ENCODE data around the gene PSMB2. TPM values are rescaled to one million over a fixed set of nuclear protein-coding genes. Genes with fewer than 3 reads are reported as not detected.
A peak's percentile ranks its signal among the peaks of the same experiment; 100 is the strongest.

The PSMB2 gene
- total RNA-seq, 1 experiment from 2014 or later: 59.9 TPM

GRCh38 chr1:35564037-35564883, 77.1 kb downstream of the PSMB2 start:
- no peaks in the 10 kb centered on the region for H3K4me1 Mint-ChIP-seq (ENCODE audit: low read depth, unreplicated experiment)
- Histone ChIP-seq H3K27me3 (replicated peaks; ENCODE audit: control insufficient read depth, insufficient read depth, low read length) (no peaks in the 10 kb centered on the region), H3K4me1 (0 out of 2 replicates have a peak, but pooled peaks cover 4% of the 10 kb centered on the region), H3K4me3 (ENCODE audit: low read depth, low read length) (no peak overlapping the region), H3K36me3 (ENCODE audit: control insufficient read depth, insufficient read depth, low read length) (no peaks in the 10 kb centered on the region), H3K9me3 (no peaks in the 10 kb centered on the region)
- H3K36me3 Mint-ChIP-seq (ENCODE audit: insufficient read depth, unreplicated experiment): peaks cover 26% of the 10 kb centered on the region
- H3K9me3 Mint-ChIP-seq (ENCODE audit: unreplicated experiment): no peaks in the 10 kb centered on the region
- TF ChIP-seq, protein P1, sequence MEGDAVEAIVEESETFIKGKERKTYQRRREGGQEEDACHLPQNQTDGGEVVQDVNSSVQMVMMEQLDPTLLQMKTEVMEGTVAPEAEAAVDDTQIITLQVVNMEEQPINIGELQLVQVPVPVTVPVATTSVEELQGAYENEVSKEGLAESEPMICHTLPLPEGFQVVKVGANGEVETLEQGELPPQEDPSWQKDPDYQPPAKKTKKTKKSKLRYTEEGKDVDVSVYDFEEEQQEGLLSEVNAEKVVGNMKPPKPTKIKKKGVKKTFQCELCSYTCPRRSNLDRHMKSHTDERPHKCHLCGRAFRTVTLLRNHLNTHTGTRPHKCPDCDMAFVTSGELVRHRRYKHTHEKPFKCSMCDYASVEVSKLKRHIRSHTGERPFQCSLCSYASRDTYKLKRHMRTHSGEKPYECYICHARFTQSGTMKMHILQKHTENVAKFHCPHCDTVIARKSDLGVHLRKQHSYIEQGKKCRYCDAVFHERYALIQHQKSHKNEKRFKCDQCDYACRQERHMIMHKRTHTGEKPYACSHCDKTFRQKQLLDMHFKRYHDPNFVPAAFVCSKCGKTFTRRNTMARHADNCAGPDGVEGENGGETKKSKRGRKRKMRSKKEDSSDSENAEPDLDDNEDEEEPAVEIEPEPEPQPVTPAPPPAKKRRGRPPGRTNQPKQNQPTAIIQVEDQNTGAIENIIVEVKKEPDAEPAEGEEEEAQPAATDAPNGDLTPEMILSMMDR (IDR thresholded peaks at IDR 0.05; ENCODE audit: insufficient read depth in 1 of 2, low read depth in 1 of 2, low read length in 1 of 2, severe bottlenecking in 1 of 2, unreplicated experiment in 1 of 2): peak; percentile 55 to 66
- H3K4me3 Mint-ChIP-seq (ENCODE audit: unreplicated experiment): no peak overlapping the region
- DNase-seq: peak; percentile 71 to 74
- ChIA-PET CTCF (interaction anchor here (0.5 to 2.0 kb wide), 11 partner anchors 8 to 368 kb away, joined by 3 to 24 read pairs (median 4); partner anchors contain the start of gene TFAP2E), POLR2A (no interaction called here)
- no TSS peak for BruUV-seq (replicated peaks)
- H3K27me3 Mint-ChIP-seq (ENCODE audit: insufficient read depth, unreplicated experiment): no peaks in the 10 kb centered on the region
- no peak overlapping the region for H3K27ac Mint-ChIP-seq (ENCODE audit: unreplicated experiment)
- intact Hi-C loops (cut with micrococcal nuclease; ENCODE audit: unreplicated experiment): loop anchor here (1.0 kb wide), 1 partner anchor 113 kb away; no protein-coding TSS in a partner anchor

DNA sequence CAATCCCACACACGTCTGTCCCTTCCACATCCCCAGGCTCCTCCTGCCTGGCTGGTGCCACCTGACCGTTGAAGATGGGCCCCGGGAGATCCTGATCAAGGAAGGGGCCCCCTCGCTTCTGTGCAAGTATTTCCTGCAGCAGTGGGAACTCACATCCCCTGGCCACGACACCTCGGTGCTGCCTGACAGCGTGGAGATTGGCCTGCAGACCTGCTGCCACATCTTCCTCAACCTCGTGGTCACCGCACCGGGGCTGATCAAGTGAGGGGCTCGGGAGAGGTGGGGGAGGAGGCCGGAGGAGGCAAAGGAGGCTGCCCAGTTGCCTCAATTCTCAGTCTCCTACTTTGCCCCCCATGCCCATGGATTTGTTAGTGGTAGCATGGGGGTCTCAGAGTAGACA, 78.2 kb downstream of the PSMB2 start:
- H3K4me3 ChIP-seq (ENCODE audit: low read depth, low read length): no peak overlapping the region
- H3K27ac Mint-ChIP-seq (ENCODE audit: unreplicated experiment): no peak overlapping the region
- H3K9me3 Mint-ChIP-seq (ENCODE audit: unreplicated experiment): no peaks in the 10 kb centered on the region
- H3K9me3 ChIP-seq: no peaks in the 10 kb centered on the region
- DNase-seq: no peak
- no peak overlapping the region for H3K4me3 Mint-ChIP-seq (ENCODE audit: unreplicated experiment)
- no peaks in the 10 kb centered on the region for H3K36me3 ChIP-seq (ENCODE audit: control insufficient read depth, insufficient read depth, low read length)
- CTCF ChIA-PET: no interaction called here
- BruUV-seq (replicated peaks): no TSS peak
- intact Hi-C loops (cut with micrococcal nuclease; ENCODE audit: unreplicated experiment): no loop called here
- no peaks in the 10 kb centered on the region for H3K27me3 ChIP-seq (replicated peaks; ENCODE audit: control insufficient read depth, insufficient read depth, low read length)
- H3K4me1 ChIP-seq: no peaks in the 10 kb centered on the region
- POLR2A ChIA-PET: no interaction called here
- peaks cover 23% of the 10 kb centered on the region for H3K36me3 Mint-ChIP-seq (ENCODE audit: insufficient read depth, unreplicated experiment)
- no peaks in the 10 kb centered on the region for H3K4me1 Mint-ChIP-seq (ENCODE audit: low read depth, unreplicated experiment)
- TF ChIP-seq, protein P1 (IDR thresholded peaks at IDR 0.05; ENCODE audit: insufficient read depth in 1 of 2, low read depth in 1 of 2, low read length in 1 of 2, severe bottlenecking in 1 of 2, unreplicated experiment in 1 of 2): no peak
- no peaks in the 10 kb centered on the region for H3K27me3 Mint-ChIP-seq (ENCODE audit: insufficient read depth, unreplicated experiment)

DNA sequence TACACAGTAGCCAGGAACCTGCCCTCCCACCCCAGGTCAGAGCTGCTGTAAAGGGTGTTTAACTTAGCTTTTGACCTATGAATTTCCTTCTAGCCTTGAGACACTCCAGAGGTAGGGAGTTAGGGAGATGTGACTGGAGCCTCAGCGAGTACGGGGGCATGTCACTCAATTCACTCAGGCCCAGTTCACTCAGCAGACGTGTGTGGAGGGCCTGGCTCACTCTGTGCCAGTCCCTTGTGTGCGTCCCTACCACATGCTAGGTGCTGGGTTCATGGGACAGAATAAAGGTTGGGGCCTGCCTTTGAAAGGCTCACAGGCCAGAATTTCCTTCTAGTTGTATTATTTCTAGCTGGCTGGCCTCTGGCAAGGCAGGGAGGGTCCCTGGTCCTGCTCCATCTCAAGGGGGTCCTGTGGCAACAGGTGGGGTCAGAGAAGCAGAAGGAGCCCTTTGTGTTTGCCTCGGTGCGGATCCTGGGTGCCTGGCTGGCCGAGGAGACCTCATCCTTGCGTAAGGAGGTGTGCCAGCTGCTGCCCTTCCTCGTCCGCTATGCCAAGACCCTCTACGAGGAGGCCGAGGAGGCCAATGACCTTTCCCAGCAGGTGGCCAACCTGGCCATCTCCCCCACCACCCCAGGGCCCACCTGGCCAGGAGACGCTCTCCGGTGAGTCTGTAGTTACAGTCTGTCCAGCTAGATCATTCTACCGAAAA, 79.2 kb downstream of the PSMB2 start:
- BruUV-seq (replicated peaks): no TSS peak
- no peaks in the 10 kb centered on the region for H3K27me3 ChIP-seq (replicated peaks; ENCODE audit: control insufficient read depth, insufficient read depth, low read length)
- no peaks in the 10 kb centered on the region for H3K9me3 ChIP-seq
- no peak overlapping the region for H3K4me3 ChIP-seq (ENCODE audit: low read depth, low read length)
- peaks cover 34% of the 10 kb centered on the region for H3K36me3 Mint-ChIP-seq (ENCODE audit: insufficient read depth, unreplicated experiment)
- H3K4me3 Mint-ChIP-seq (ENCODE audit: unreplicated experiment): no peak overlapping the region
- no peak overlapping the region for H3K27ac Mint-ChIP-seq (ENCODE audit: unreplicated experiment)
- no peaks in the 10 kb centered on the region for H3K27me3 Mint-ChIP-seq (ENCODE audit: insufficient read depth, unreplicated experiment)
- intact Hi-C loops (cut with micrococcal nuclease; ENCODE audit: unreplicated experiment): no loop called here
- ChIA-PET CTCF (no interaction called here), POLR2A (no interaction called here)
- TF ChIP-seq, protein P1 (IDR thresholded peaks at IDR 0.05; ENCODE audit: insufficient read depth in 1 of 2, low read depth in 1 of 2, low read length in 1 of 2, severe bottlenecking in 1 of 2, unreplicated experiment in 1 of 2): no peak
- no peaks in the 10 kb centered on the region for H3K4me1 ChIP-seq
- no peak for DNase-seq
- H3K4me1 Mint-ChIP-seq (ENCODE audit: low read depth, unreplicated experiment): no peaks in the 10 kb centered on the region
- H3K9me3 Mint-ChIP-seq (ENCODE audit: unreplicated experiment): no peaks in the 10 kb centered on the region
- H3K36me3 ChIP-seq (ENCODE audit: control insufficient read depth, insufficient read depth, low read length): no peaks in the 10 kb centered on the region
